HUES6 (cell line): ENCODE measurements around the gene CADM1.

Source experiments
- H3K27ac ChIP-seq: 2 replicates; pipeline ENCODE4 v1.7.0; 2013; ENCODE audit warnings: low read depth, mild to moderate bottlenecking, low read length, inconsistent platforms
- H3K27me3 ChIP-seq: 2 replicates; pipeline ENCODE4 v1.6.1; 2013; ENCODE audit warnings: low read length; ENCODE audit not compliant: control insufficient read depth, insufficient read depth
- H3K36me3 ChIP-seq: 2 replicates; pipeline ENCODE4 v1.6.1; 2013; ENCODE audit warnings: low read length; ENCODE audit not compliant: control insufficient read depth, insufficient read depth
- H3K4me1 ChIP-seq: 2 replicates; pipeline ENCODE4 v1.6.1; 2013; ENCODE audit warnings: low read length; ENCODE audit not compliant: control insufficient read depth, insufficient read depth
- H3K4me3 ChIP-seq: 2 replicates; pipeline ENCODE4 v1.5.1; 2013; ENCODE audit warnings: low read depth, low read length
- H3K9ac ChIP-seq: one replicate; pipeline ENCODE4 v1.6.1; 2013; ENCODE audit warnings: mild to moderate bottlenecking, low read length
- H3K9me3 ChIP-seq: 2 replicates; pipeline ENCODE4 v1.6.1; 2013; ENCODE audit warnings: low read depth, low read length; ENCODE audit not compliant: control insufficient read depth, insufficient read depth

CADM1 gene

DNA sequence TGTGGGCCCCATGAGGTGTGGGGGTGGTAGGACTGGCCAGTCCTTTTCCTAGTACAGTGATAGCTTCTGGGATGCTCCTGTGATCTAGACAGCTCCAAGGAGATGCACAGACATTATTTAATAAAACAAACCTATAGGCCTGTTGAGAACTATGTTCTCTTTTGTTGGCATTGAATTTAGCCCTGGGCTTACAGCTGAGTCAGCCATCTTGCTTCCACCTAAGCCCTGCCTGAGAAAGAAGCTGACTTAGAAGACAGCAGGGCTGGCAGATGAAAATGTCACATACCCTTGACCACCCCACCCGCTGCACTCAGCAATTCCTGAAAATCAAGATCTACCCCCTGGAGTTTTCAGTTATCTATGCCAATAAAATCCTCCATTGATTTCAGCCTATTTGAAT is 353.2 kb downstream of the CADM1 start:
- Histone ChIP-seq H3K36me3 (no peaks in the 10 kb centered on the region), H3K4me1 (no peaks in the 10 kb centered on the region), H3K4me3 (no peak overlapping the region), H3K27me3 (no peaks in the 10 kb centered on the region), H3K9me3 (no peaks in the 10 kb centered on the region), H3K9ac (no peak overlapping the region), H3K27ac (no peak overlapping the region)

DNA sequence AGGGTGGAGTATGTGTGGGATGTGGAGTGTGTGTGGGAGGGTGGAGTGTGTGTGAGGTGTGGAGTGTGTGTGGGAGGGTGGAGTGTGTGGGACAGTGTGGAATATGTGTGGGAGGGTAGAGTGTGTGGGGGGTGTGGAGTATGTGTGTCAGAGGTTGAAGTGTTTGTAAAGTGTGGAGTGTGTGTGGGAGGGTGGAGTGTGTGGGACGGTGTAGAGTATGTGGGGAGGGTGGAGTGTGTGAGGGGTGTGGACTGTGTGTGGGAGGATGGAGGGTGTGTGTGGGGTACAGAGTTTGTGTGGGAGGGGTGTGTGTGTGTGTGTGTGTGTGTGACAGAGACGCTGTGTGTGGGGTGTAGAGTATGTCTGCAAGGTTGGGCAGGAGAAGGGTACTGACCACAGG is 355.5 kb downstream of the CADM1 start:
- H3K27ac ChIP-seq: no peak overlapping the region
- no peak overlapping the region for H3K4me3 ChIP-seq
- no peak overlapping the region for H3K9ac ChIP-seq
- no peaks in the 10 kb centered on the region for H3K4me1 ChIP-seq
- no peaks in the 10 kb centered on the region for H3K9me3 ChIP-seq
- no peaks in the 10 kb centered on the region for H3K36me3 ChIP-seq
- H3K27me3 ChIP-seq: no peaks in the 10 kb centered on the region

DNA sequence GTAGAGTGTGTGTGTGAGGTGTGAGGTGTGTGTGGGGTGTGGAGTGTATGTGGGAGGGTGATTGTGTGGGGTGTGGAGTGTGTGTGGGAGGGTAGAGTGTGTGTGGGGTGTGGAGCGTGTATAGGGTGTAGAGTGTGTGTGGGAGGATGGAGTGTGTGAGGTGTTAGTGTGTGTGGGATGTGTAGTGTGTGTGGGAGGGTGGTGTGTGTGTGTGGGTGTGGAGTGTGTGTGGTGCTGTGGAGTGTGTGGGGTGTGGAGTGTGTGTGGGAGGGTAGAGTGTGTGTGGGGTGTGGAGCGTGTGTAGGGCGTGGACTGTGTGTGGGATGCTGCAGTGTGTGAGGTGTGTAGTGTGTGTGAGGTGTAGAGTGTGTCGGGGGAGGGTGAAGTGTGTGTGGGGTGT is 356.1 kb downstream of the CADM1 start:
- Histone ChIP-seq H3K36me3 (no peaks in the 10 kb centered on the region), H3K9ac (no peak overlapping the region), H3K27me3 (no peaks in the 10 kb centered on the region), H3K9me3 (no peaks in the 10 kb centered on the region), H3K4me1 (no peaks in the 10 kb centered on the region), H3K4me3 (no peak overlapping the region), H3K27ac (no peak overlapping the region)

DNA sequence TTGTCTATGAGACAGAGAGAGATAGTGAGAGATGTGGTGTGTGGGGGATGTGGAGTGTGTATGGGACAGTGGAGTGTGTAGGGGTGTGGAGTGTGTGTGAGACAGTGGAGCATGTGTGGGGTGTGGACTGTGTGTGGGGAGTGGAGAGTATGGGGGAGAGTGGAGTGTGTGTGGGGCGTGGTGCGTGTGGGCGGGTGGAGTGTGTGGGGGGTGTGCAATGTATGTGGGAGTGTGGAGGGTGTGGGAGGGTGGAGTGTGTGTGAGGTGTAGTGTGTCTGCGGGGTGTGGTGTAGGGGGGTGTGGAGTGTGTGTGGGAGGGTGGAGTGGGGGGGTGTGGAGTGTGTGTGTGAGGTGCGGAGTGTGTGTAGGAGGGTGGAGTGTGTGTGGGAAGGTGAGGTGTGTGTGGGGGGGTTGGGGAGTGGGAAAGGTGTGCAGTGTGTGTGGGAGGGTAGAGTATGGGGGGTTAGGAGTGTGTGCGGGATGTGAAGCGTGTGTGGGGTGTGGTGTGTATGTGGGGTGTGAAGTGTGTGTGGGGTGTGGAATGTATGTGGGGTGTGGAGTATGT is 356.9 kb downstream of the CADM1 start:
- H3K27me3 ChIP-seq: no peaks in the 10 kb centered on the region
- no peak overlapping the region for H3K4me3 ChIP-seq
- H3K36me3 ChIP-seq: no peaks in the 10 kb centered on the region
- H3K4me1 ChIP-seq: no peaks in the 10 kb centered on the region
- no peak overlapping the region for H3K27ac ChIP-seq
- H3K9ac ChIP-seq: no peak overlapping the region
- H3K9me3 ChIP-seq: no peaks in the 10 kb centered on the region

DNA sequence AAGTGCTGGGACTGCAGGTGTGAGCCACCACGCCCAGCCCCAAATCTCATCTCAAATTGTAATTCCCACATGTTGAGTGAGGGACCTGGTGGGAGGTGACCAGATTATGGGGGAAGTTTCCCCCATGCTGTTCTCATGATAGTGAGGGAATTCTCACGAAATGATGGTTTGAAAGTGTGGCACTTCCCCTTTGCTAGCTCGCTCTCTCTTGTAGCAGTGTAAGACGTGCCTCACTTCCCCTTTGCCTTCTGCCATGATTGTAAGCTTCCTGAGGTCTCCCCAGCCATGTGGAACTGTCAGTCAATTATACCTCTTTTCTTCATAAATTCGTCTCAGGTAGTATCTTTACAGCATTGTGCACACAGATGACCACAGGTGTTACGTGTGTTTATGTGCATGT is 357.8 kb downstream of the CADM1 start:
- H3K9me3 ChIP-seq: no peaks in the 10 kb centered on the region
- H3K27me3 ChIP-seq: no peaks in the 10 kb centered on the region
- no peaks in the 10 kb centered on the region for H3K36me3 ChIP-seq
- no peak overlapping the region for H3K4me3 ChIP-seq
- no peak overlapping the region for H3K9ac ChIP-seq
- H3K4me1 ChIP-seq: no peaks in the 10 kb centered on the region
- no peak overlapping the region for H3K27ac ChIP-seq

DNA sequence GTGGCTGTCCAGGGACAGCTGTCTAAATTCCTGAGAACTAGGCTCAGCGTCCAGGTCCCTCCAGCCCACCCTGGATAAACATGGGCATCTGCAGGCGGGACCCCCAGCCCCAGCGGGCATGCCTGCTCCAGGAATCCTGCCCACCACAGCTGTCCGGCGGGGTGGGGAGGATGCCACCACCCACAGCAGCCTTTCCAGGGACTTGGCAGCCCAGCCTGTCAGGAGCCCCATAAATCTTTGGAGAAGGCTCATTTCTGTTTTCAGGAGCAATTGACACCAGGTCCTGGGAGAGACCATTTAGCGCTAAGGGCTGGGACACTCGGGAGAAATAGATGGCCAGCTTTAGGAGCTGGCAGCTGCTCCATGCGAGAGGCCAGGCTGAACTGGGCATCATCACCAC is 358.9 kb downstream of the CADM1 start:
- Histone ChIP-seq H3K27ac (no peak overlapping the region), H3K36me3 (no peaks in the 10 kb centered on the region), H3K4me3 (no peak overlapping the region), H3K4me1 (peaks cover under 1% of the 10 kb centered on the region; the same call in 1 of the 2 replicates), H3K9me3 (no peaks in the 10 kb centered on the region), H3K27me3 (no peaks in the 10 kb centered on the region), H3K9ac (no peak overlapping the region)

DNA sequence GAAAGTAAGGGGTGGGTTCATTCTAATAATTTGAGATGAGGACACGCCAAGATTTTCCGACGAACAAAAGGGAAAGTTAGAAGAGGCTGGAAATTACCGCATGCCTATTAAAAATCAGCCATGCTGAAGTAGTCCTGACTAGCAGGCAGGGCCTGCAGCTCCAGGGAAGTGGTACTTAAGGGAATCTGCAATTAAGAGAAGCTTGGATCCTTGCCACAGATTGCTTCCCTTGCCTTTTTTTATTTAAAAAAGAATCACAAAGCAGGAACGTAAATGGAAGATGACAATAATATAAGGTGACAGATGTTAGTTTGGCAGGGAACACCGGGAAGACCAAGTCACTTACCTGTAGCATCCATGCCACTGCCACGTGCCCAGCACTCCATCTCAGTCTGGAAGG is 359.3 kb downstream of the CADM1 start:
- Histone ChIP-seq H3K4me3 (no peak overlapping the region), H3K27me3 (peaks cover 3% of the 10 kb centered on the region; the same call in 1 of the 2 replicates), H3K9me3 (no peaks in the 10 kb centered on the region), H3K27ac (no peak overlapping the region), H3K9ac (no peak overlapping the region), H3K4me1 (peaks cover 4% of the 10 kb centered on the region; the same call in 1 of the 2 replicates), H3K36me3 (no peaks in the 10 kb centered on the region)

DNA sequence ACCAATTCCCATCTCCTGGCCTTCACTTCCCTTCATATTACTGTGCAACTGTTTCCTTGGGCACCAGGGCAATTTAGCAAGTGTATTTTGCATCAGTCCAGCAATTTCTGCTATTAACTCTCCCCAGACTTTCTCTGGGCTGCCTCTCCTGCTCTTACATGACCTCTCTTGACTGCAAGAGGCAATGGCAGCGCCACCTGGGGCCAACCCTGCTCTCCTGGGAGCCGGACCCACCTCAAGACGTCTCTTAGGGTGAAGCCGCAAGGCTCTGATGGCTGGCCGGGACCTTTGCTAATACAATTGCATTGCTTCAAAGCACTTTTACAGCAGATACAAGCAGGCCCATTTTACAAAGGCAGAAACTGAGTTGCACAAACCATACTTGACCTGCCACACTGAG is 360.2 kb downstream of the CADM1 start:
- H3K4me1 ChIP-seq: peaks cover 4% of the 10 kb centered on the region; the same call in 1 of the 2 replicates

DNA sequence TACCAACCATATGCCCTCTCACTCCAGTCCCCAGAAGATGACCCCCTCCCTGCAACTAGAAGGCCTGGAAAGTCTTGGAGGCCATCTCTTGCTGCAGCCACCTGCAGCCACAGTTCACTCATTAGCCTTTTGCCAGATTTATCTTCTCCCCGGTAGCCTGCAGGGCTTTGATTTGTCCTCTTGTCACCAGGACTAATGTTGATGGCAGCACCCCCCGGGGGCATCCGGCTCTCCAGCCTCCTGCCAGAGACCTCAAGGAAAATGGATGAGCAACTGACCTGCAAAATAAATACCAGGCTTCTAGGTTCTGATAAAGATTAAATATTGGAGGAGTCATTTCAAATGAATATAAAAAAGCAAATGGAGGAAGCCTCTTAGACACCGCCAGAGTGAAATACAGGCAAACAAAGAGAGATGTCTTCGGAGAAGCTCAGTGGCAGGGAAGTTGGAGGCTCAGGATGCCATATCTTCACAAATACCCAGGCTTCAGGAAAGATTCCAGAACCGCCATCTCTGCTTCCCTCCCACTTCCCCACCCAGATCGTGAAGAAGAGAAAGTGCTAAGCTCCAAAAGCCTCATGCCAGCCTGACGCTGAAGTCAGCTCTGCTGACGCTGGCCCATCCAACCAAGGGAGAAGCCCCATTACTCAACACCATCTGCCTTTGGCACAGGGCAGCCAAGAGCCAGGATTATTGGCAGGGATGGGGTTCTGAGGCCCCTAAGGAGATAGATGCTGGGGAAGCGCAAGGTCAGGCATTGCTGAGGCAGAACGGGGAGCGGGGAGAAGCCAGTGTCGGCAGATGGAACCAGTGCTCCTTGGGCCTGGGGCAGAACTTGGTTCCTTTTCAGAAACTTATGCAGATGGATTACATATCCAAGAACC is 362.7 kb downstream of the CADM1 start:
- H3K9ac ChIP-seq: no peak overlapping the region
- peaks cover 4% of the 10 kb centered on the region; the same call in 1 of the 2 replicates for H3K4me1 ChIP-seq
- H3K9me3 ChIP-seq: no peaks in the 10 kb centered on the region
- H3K4me3 ChIP-seq: no peak overlapping the region
- H3K36me3 ChIP-seq: no peaks in the 10 kb centered on the region
- H3K27ac ChIP-seq: no peak overlapping the region
- H3K27me3 ChIP-seq: peaks cover 3% of the 10 kb centered on the region; the same call in 1 of the 2 replicates

More for the DNA sequence above, 360.2 kb downstream of the CADM1 start:
- H3K9me3 ChIP-seq: no peaks in the 10 kb centered on the region
- peaks cover 3% of the 10 kb centered on the region; the same call in 1 of the 2 replicates for H3K27me3 ChIP-seq
- no peak overlapping the region for H3K27ac ChIP-seq
- no peak overlapping the region for H3K9ac ChIP-seq
- no peaks in the 10 kb centered on the region for H3K36me3 ChIP-seq
- no peak overlapping the region for H3K4me3 ChIP-seq

DNA sequence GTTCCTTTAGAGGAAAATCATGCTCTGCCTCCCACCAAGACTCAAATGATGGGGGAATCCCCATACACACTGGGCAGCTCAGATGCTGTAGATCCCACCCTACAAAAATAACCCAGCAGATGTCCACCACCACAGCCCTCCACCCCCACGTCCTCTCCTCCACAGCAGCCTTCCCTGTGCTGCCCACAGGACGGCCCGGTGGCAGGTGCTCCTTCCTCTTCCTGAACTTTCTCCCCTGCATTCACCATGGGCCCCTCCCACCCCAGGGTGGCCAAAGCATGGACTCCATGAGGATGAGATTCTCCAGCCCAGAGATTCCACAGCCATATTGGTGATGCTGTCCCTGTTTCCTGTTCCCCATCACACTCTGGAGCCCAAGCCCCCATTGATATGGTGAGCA is 368.3 kb downstream of the CADM1 start:
- H3K4me1 ChIP-seq: peaks cover 4% of the 10 kb centered on the region; the same call in 1 of the 2 replicates
- peaks cover 3% of the 10 kb centered on the region; the same call in 1 of the 2 replicates for H3K27me3 ChIP-seq
- no peaks in the 10 kb centered on the region for H3K36me3 ChIP-seq
- no peak overlapping the region for H3K27ac ChIP-seq
- no peak overlapping the region for H3K9ac ChIP-seq
- no peaks in the 10 kb centered on the region for H3K9me3 ChIP-seq
- H3K4me3 ChIP-seq: no peak overlapping the region

DNA sequence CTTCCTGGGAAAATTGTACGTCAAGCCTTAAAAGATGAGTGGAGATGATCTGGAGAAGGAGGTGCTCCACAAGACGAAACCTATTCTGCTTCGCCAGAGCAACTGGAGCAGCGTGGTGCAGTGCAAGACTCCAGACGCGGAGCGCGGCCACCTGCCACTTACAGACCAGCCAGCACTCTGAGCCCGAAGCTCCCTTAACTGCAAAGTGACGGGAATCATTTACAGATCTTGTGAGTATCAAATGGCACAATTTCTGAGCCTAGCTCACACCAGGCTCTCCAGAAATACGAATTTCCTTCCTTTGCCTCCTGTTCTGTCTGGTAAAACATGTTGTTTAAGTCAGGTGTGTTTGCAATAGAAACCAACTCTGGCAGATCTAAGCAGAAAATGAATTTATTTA is 369.3 kb downstream of the CADM1 start:
- Histone ChIP-seq H3K9ac (no peak overlapping the region), H3K4me1 (no peaks in the 10 kb centered on the region), H3K27ac (no peak overlapping the region), H3K4me3 (no peak overlapping the region), H3K27me3 (peaks cover under 1% of the 10 kb centered on the region; the same call in 1 of the 2 replicates), H3K9me3 (no peaks in the 10 kb centered on the region), H3K36me3 (no peaks in the 10 kb centered on the region)
